IMR-90 (cell line): ENCODE measurements around the gene ZNF747. TPM values are rescaled to one million over a fixed set of nuclear protein-coding genes. Genes with fewer than 3 reads are reported as not detected.
A peak's percentile ranks its signal among the peaks of the same experiment; 100 is the strongest.

Source experiments
- ATAC-seq: fragments of 200-7000 bp; cut with Tn5 transposase; 2 replicates; pipeline ENCODE4 v1.9.1; 2020; ENCODE audit warnings: low read depth, mild to moderate bottlenecking, moderate library complexity
- BruUV-seq: library from RNA; stranded (reverse); fragments of 400-500 nt; replicated peaks from 2 replicates; lab custom pipeline; 2021; lab: Mats Ljungman, UMichigan
- CTCF ChIA-PET: fragments of 300-600 bp; formaldehyde crosslinking; extraction: SDS; loops from one replicate; lab custom pipeline; 2021; ENCODE audit warnings: antibody characterized with exemption; lab: Yijun Ruan, JAX
- POLR2A ChIA-PET: fragments of 300-600 bp; sonication (Branson Sonifier 250); formaldehyde crosslinking; loops from one replicate; lab custom pipeline; 2022; ENCODE audit warnings: antibody characterized with exemption; ENCODE audit not compliant: unreplicated experiment; lab: Charles Lee
- DNase-seq: peaks from one replicate; pipeline ENCODE4 v3.0.0; 2013
- H2AFZ ChIP-seq: replicated peaks from 2 replicates; pipeline ENCODE3; 2013; ENCODE audit warnings: low read length, mild to moderate bottlenecking; ENCODE audit not compliant: poor library complexity
- H2AK5ac ChIP-seq: 2 replicates; pipeline ENCODE4 v1.6.1; 2013; ENCODE audit warnings: low read depth, low read length, inconsistent platforms
- H2AK9ac ChIP-seq: replicated peaks from 2 replicates; pipeline ENCODE3; 2013; ENCODE audit warnings: mild to moderate bottlenecking, low read depth, low read length, moderate library complexity; ENCODE audit not compliant: poor library complexity
- H2BK120ac ChIP-seq: 2 replicates; pipeline ENCODE4 v1.6.1; 2013; ENCODE audit warnings: low read depth, low read length, inconsistent platforms
- H2BK15ac ChIP-seq: 3 replicates; pipeline ENCODE4 v1.6.1; 2013; ENCODE audit warnings: low read depth, low read length, inconsistent platforms
- H2BK20ac ChIP-seq: 2 replicates; pipeline ENCODE4 v1.6.1; 2013; ENCODE audit warnings: low read depth, mild to moderate bottlenecking, inconsistent platforms, low read length, moderate library complexity
- H2BK5ac ChIP-seq: 2 replicates; pipeline ENCODE4 v1.6.1; 2013; ENCODE audit warnings: mild to moderate bottlenecking, low read depth, low read length, inconsistent platforms; ENCODE audit not compliant: poor library complexity, severe bottlenecking
- H3K14ac ChIP-seq: replicated peaks from 2 replicates; pipeline ENCODE4 v1.6.1; 2013; ENCODE audit warnings: low read depth, low read length, inconsistent platforms
- H3K18ac ChIP-seq: 2 replicates; pipeline ENCODE4 v1.6.1; 2013; ENCODE audit warnings: low read depth, low read length, control low read depth
- H3K23ac ChIP-seq: 2 replicates; pipeline ENCODE4 v1.6.1; 2013; ENCODE audit warnings: low read depth, low read length, inconsistent platforms
- H3K27ac ChIP-seq: 2 replicates; pipeline ENCODE4 v1.5.1; 2013; ENCODE audit warnings: mild to moderate bottlenecking, control low read depth, low read length; ENCODE audit not compliant: insufficient read depth
- H3K27me3 ChIP-seq: 2 replicates; pipeline ENCODE4 v1.6.1; 2013; ENCODE audit warnings: low read length; ENCODE audit not compliant: control insufficient read depth, insufficient read depth
- H3K36me3 ChIP-seq: 2 replicates; pipeline ENCODE4 v1.6.1; 2013; ENCODE audit warnings: low read length, mixed read lengths; ENCODE audit not compliant: control insufficient read depth, insufficient read depth
- H3K4ac ChIP-seq: 2 replicates; pipeline ENCODE4 v1.6.1; 2013; ENCODE audit warnings: low read depth, low read length, inconsistent platforms
- H3K4me1 ChIP-seq: 2 replicates; pipeline ENCODE4 v1.6.1; 2013; ENCODE audit warnings: low read length, mixed read lengths; ENCODE audit not compliant: control insufficient read depth, insufficient read depth
- H3K4me2 ChIP-seq: 2 replicates; pipeline ENCODE4 v1.6.1; 2013; ENCODE audit warnings: low read depth, mild to moderate bottlenecking, control low read depth, low read length, moderate library complexity
- H3K4me3 ChIP-seq: 2 replicates; pipeline ENCODE4 v1.5.1; 2013; ENCODE audit warnings: low read depth, mild to moderate bottlenecking, control low read depth, low read length, moderate library complexity; ENCODE audit not compliant: insufficient read depth
- H3K56ac ChIP-seq: 2 replicates; pipeline ENCODE4 v1.6.1; 2013; ENCODE audit warnings: low read length, inconsistent platforms; ENCODE audit not compliant: insufficient read depth; ENCODE audit errors: extremely low read depth
- H3K79me1 ChIP-seq, 2 experiments: 2 replicates each; pipeline ENCODE4 v1.6.1; 2013; ENCODE audit warnings: low read length in 2 of 2, inconsistent platforms in 1 of 2, low read depth in 1 of 2
- H3K9ac ChIP-seq: 2 replicates; pipeline ENCODE4 v1.6.1; 2013; ENCODE audit warnings: low read depth, low read length, control low read depth
- H3K9me1 ChIP-seq: 2 replicates; pipeline ENCODE4 v1.6.1; 2013; ENCODE audit warnings: low read length, inconsistent platforms; ENCODE audit not compliant: insufficient read depth
- H3K9me3 ChIP-seq: 2 replicates; pipeline ENCODE4 v1.6.1; 2013; ENCODE audit warnings: low read length; ENCODE audit not compliant: control insufficient read depth, insufficient read depth
- H4K20me1 ChIP-seq: 2 replicates; pipeline ENCODE4 v1.6.1; 2013; ENCODE audit warnings: low read length, inconsistent platforms; ENCODE audit not compliant: insufficient read depth
- H4K5ac ChIP-seq: 2 replicates; pipeline ENCODE4 v1.6.1; 2013; ENCODE audit warnings: mild to moderate bottlenecking, low read depth, low read length, control low read depth
- H4K8ac ChIP-seq, 2 experiments: 2 replicates each; pipeline ENCODE4 v1.6.1; 2013; ENCODE audit warnings: low read depth in 2 of 2, low read length in 2 of 2, control low read depth in 1 of 2, inconsistent platforms in 1 of 2
- H4K91ac ChIP-seq: 2 replicates; pipeline ENCODE4 v1.6.1; 2013; ENCODE audit warnings: low read depth, low read length, inconsistent platforms; ENCODE audit not compliant: insufficient read depth
- ELK1 ChIP-seq: fragments of 150-350 bp; IDR thresholded peaks from 2 replicates; pipeline ENCODE4 v1.6.1; 2016; ENCODE audit warnings: low read depth, mild to moderate bottlenecking, low read length, moderate library complexity, borderline replicate concordance
- FOS ChIP-seq: fragments of 150-350 bp; IDR thresholded peaks from 2 replicates; pipeline ENCODE4 v1.6.1; 2016; ENCODE audit warnings: low read depth, low read length
- POLR2A ChIP-seq: IDR thresholded peaks from 2 replicates; pipeline ENCODE4 v1.6.1; 2012; ENCODE audit warnings: mild to moderate bottlenecking, low read depth, low read length
- RAD21 ChIP-seq: IDR thresholded peaks from 2 replicates; pipeline ENCODE4 v1.6.1; 2012; ENCODE audit warnings: low read length, improper control_type of control experiment
- WGBS, 2 experiments: methylation state at CpG; one replicate each; pipeline versions ENCODE4 v1.1.5 to v1.1.7; 2013; ENCODE audit warnings: missing lambda C conversion rate in 2 of 2; ENCODE audit not compliant: insufficient read length in 1 of 2; ENCODE audit errors: extremely low coverage in 2 of 2; 5-methylcytosine and 5-hydroxymethylcytosine counted together
- dilution Hi-C: fragments of 300-500 bp; cut with HindIII; formaldehyde crosslinking; loops from one replicate; pipeline ENCODE4 v1.14.3; 2018; ENCODE audit warnings: low sequenced_read_pairs; ENCODE audit not compliant: unreplicated experiment
- in situ Hi-C: fragments of 300-500 bp; cut with MboI; formaldehyde crosslinking; loops from 3 replicates; pipeline ENCODE4 v1.14.3; 2019; ENCODE audit warnings: low sequenced_read_pairs, inconsistent platforms, mixed read lengths
- intact Hi-C: fragments of 100-400 bp; cut with micrococcal nuclease; formaldehyde crosslinking; loops from 2 replicates; pipeline ENCODE4 v1.10.0; 2022
- polyA plus RNA-seq, 3 experiments: library from polyadenylated mRNA; depleted of rRNA; stranded (reverse); fragments of >200 nt; gene quantifications; 2 replicates each; pipeline ENCODE4 v1.2.3, GENCODE V29; 2012; ENCODE audit warnings: low replicate concordance in 1 of 3
- total RNA-seq: library from RNA; depleted of rRNA; stranded (reverse); fragments of >200 nt; gene quantifications from 2 replicates; pipeline ENCODE4 v1.2.3, GENCODE V29; 2012

The ZNF747 gene
- total and polyA plus RNA-seq, 2 of the 4 experiments (the other 2 are of a cell fraction) = 2.0 to 2.9 TPM

- CTCF ChIA-PET = no interaction called here
- no peak overlapping the region for H3K27ac ChIP-seq
Measured at GRCh38 chr16:30518552-30518951, 16.1 kb downstream of the ZNF747 start.

More at GRCh38 chr16:30518552-30518951, 16.1 kb downstream of the ZNF747 start:
- no peak overlapping the region for H3K14ac ChIP-seq
- no peak overlapping the region for H3K4me3 ChIP-seq
- dilution Hi-C loops = no loop called here
- no CpG with 5 or more reads among the region's 10 CpGs for WGBS, 2 experiments
- H3K4me1 ChIP-seq = no peaks in the 10 kb centered on the region
- H2BK120ac ChIP-seq = no peak overlapping the region
- ATAC-seq = no peak
- no peaks in the 10 kb centered on the region for H3K79me1 ChIP-seq
- no peaks in the 10 kb centered on the region for H3K36me3 ChIP-seq
- H2AFZ ChIP-seq = no peak overlapping the region
- H2BK15ac ChIP-seq = no peak overlapping the region
- H4K20me1 ChIP-seq = no peaks in the 10 kb centered on the region
- no peak overlapping the region for H3K4me2 ChIP-seq
- no peak overlapping the region for H3K23ac ChIP-seq
- TF ChIP-seq FOS = no peak
- TF ChIP-seq POLR2A = no peak
- no peak for TF ChIP-seq RAD21
- no peak for TF ChIP-seq ELK1
- no peak overlapping the region for H3K4ac ChIP-seq
- BruUV-seq = no TSS peak
- H3K18ac ChIP-seq = no peak overlapping the region
- no peaks in the 10 kb centered on the region for H3K9me3 ChIP-seq
- DNase-seq = no peak
- H2BK20ac ChIP-seq = no peak overlapping the region
- no peak overlapping the region for H4K5ac ChIP-seq
- no peak overlapping the region for H4K91ac ChIP-seq
- POLR2A ChIA-PET = no interaction called here
- H4K8ac ChIP-seq = no peak overlapping the region
- in situ Hi-C loops = no loop called here
- no peak overlapping the region for H2AK5ac ChIP-seq
- peaks cover 21% of the 10 kb centered on the region; the same call in 1 of the 2 replicates for H3K27me3 ChIP-seq
- intact Hi-C loops = no loop called here
- H3K56ac ChIP-seq = no peak overlapping the region
- H3K9ac ChIP-seq = no peak overlapping the region
- no peaks in the 10 kb centered on the region for H3K9me1 ChIP-seq
- H2BK5ac ChIP-seq = no peak overlapping the region
- H2AK9ac ChIP-seq = peak overlapping the region; percentile 28
